A673 (cell line): Measurements from ENCODE around the gene MMP8. TPM values are rescaled to one million over a fixed set of nuclear protein-coding genes. Genes with fewer than 3 reads are reported as not detected.
A peak's percentile ranks its signal among the peaks of the same experiment; 100 is the strongest.

Source experiments
- BruUV-seq: library from RNA; stranded (reverse); fragments of 400-500 nt; replicated peaks from 2 replicates; lab custom pipeline; 2021; lab: Mats Ljungman, UMichigan
- CTCF ChIA-PET: fragments of 300-600 bp; sonication (Branson Sonifier 250); formaldehyde crosslinking; loops from one replicate; lab custom pipeline; 2022; ENCODE audit warnings: antibody characterized with exemption; lab: Charles Lee
- POLR2A ChIA-PET: fragments of 300-600 bp; sonication (Branson Sonifier 250); formaldehyde crosslinking; loops from one replicate; lab custom pipeline; 2022; ENCODE audit warnings: antibody characterized with exemption; ENCODE audit not compliant: low non-redundant PET; lab: Charles Lee
- DNase-seq: peaks from one replicate; pipeline ENCODE4 v3.0.0-alpha.2; 2015; ENCODE audit warnings: low spot score
- H3K27ac ChIP-seq: fragments of 200-600 bp; sonication (generic); 2 replicates; pipeline ENCODE4 v1.5.1; 2016; ENCODE audit warnings: mixed run types, low read depth, mild to moderate bottlenecking, mixed read lengths, antibody characterized with exemption, low read length; ENCODE audit not compliant: poor library complexity, severe bottlenecking
- H3K27me3 ChIP-seq: fragments of 200-600 bp; sonication (generic); replicated peaks from 2 replicates; pipeline ENCODE4 v1.6.1; 2017; ENCODE audit warnings: mixed run types, low read depth, mild to moderate bottlenecking, mixed read lengths, antibody characterized with exemption, low read length; ENCODE audit not compliant: insufficient read depth, poor library complexity
- H3K36me3 ChIP-seq: fragments of 200-600 bp; sonication (generic); 2 replicates; pipeline ENCODE4 v1.6.1; 2016; ENCODE audit warnings: mixed run types, mild to moderate bottlenecking, mixed read lengths, antibody characterized with exemption, low read length; ENCODE audit not compliant: insufficient read depth, poor library complexity, severe bottlenecking
- H3K4me1 ChIP-seq: fragments of 200-600 bp; sonication (generic); 2 replicates; pipeline ENCODE4 v1.6.1; 2017; ENCODE audit warnings: mixed run types, mild to moderate bottlenecking, mixed read lengths, antibody characterized with exemption, low read length; ENCODE audit not compliant: insufficient read depth, poor library complexity, severe bottlenecking
- H3K4me3 ChIP-seq: fragments of 200-600 bp; sonication (generic); 2 replicates; pipeline ENCODE4 v1.5.1; 2016; ENCODE audit warnings: low read depth, mixed run types, mild to moderate bottlenecking, mixed read lengths, low read length; ENCODE audit not compliant: poor library complexity, severe bottlenecking
- H3K9me3 ChIP-seq: fragments of 200-600 bp; sonication (generic); 2 replicates; pipeline ENCODE4 v1.6.1; 2016; ENCODE audit warnings: mixed run types, low read depth, mild to moderate bottlenecking, mixed read lengths, antibody characterized with exemption, low read length; ENCODE audit not compliant: poor library complexity, severe bottlenecking
- EZH2 ChIP-seq: fragments of 200-600 bp; sonication (generic); IDR thresholded peaks from 2 replicates; pipeline ENCODE4 v1.6.1; 2017; ENCODE audit warnings: borderline replicate concordance, low read depth, mild to moderate bottlenecking, mixed read lengths, antibody characterized with exemption, low read length; ENCODE audit not compliant: poor library complexity, severe bottlenecking
- intact Hi-C: fragments of 100-400 bp; cut with micrococcal nuclease; formaldehyde crosslinking; loops from one replicate; pipeline ENCODE4 v1.10.0; 2022; ENCODE audit not compliant: unreplicated experiment
- total RNA-seq: library from RNA; stranded (reverse); gene quantifications from 2 replicates; pipeline ENCODE4 v1.2.3, GENCODE V29; 2021
- TF ChIP-seq, protein P1 (sequence below): fragments of 300-800, 200-600 bp; sonication (generic); conservative IDR thresholded peaks from 2 replicates; pipeline ENCODE4 v1.5.1; 2017; ENCODE audit warnings: low read depth, mild to moderate bottlenecking, antibody characterized with exemption, low read length, moderate library complexity, mixed read lengths

MMP8 gene
- total RNA-seq, 1 experiment from 2014 or later, result 0.21 TPM

DNA sequence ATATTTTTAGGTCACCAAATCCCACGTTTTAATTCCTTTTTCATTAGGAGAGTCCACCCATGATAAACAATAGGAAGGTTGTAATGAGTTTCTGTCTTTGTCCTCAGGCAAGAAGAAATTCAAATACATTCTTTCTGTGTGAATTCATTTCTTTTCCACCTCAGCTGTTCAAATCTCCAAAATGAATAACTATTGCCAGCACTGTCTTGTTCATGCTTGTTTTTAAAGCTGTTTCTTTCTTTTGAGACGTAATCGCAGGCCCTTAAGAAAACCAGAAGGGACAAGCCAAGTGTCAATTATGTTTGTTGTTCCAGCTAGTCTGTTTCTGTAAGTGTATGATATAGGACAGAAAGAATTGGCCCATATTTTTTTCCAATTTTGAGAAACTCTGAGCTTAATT is 39.4 kb downstream of the MMP8 start:
- Histone ChIP-seq H3K4me3 (no peak overlapping the region), H3K27ac (no peak overlapping the region), H3K4me1 (no peaks in the 10 kb centered on the region), H3K27me3 (no peaks in the 10 kb centered on the region), H3K36me3 (no peaks in the 10 kb centered on the region), H3K9me3 (no peaks in the 10 kb centered on the region)
- no peak for DNase-seq
- intact Hi-C loops, result no loop called here
- ChIA-PET POLR2A (no interaction called here), CTCF (no interaction called here)
- TF ChIP-seq EZH2, result no peak
- TF ChIP-seq, protein P1, sequence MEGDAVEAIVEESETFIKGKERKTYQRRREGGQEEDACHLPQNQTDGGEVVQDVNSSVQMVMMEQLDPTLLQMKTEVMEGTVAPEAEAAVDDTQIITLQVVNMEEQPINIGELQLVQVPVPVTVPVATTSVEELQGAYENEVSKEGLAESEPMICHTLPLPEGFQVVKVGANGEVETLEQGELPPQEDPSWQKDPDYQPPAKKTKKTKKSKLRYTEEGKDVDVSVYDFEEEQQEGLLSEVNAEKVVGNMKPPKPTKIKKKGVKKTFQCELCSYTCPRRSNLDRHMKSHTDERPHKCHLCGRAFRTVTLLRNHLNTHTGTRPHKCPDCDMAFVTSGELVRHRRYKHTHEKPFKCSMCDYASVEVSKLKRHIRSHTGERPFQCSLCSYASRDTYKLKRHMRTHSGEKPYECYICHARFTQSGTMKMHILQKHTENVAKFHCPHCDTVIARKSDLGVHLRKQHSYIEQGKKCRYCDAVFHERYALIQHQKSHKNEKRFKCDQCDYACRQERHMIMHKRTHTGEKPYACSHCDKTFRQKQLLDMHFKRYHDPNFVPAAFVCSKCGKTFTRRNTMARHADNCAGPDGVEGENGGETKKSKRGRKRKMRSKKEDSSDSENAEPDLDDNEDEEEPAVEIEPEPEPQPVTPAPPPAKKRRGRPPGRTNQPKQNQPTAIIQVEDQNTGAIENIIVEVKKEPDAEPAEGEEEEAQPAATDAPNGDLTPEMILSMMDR, result no peak
- no TSS peak for BruUV-seq

DNA sequence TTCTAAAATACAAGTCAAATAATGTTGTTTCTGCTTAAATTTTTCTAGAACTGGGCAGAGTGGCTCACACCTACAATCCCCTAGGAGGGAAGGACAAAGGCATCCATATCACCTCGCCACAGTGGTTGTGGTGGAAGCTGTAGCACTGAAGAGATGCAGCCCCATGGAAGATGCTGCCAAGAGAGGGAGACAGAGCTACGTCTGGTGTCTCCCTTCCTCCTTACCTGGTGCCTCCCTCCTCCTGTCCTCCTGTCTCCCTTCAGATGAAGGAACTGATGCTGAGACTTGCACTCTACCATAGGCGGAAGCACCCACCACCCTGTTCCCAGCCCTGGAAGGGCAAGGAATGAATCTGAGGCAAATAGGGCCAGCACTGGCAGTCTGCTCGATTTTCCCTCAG is 41.5 kb downstream of the MMP8 start:
- H3K27ac ChIP-seq, result no peak overlapping the region
- CTCF ChIA-PET, result no interaction called here
- H3K4me3 ChIP-seq, result no peak overlapping the region
- TF ChIP-seq, protein P1, result peak; percentile 32
- no peak for TF ChIP-seq EZH2
- DNase-seq, result no peak
- BruUV-seq, result no TSS peak
- H3K36me3 ChIP-seq, result no peaks in the 10 kb centered on the region
- intact Hi-C loops, result no loop called here
- POLR2A ChIA-PET, result no interaction called here
- H3K9me3 ChIP-seq, result no peaks in the 10 kb centered on the region
- no peaks in the 10 kb centered on the region for H3K4me1 ChIP-seq
- H3K27me3 ChIP-seq, result no peaks in the 10 kb centered on the region

DNA sequence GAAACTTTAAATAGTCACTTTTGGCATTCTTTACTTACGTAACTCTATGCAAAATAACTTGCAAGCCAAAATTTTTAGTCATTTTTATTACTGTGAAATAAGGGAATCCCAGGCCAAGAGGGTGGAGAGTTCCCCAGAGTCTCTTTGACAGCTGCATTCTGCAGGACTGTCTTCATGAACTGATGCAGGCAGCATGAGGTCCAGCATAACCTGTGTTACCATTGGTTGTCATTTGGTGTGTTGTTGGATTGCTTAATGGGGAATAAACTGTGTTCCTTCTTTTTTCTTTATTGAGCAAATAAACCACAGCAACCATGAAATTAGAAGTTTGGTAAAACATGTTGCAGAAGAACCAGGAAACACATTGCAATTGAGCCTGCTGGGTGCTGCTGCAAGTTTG is 43.8 kb downstream of the MMP8 start:
- Histone ChIP-seq H3K9me3 (no peaks in the 10 kb centered on the region), H3K4me1 (no peaks in the 10 kb centered on the region), H3K27ac (no peak overlapping the region), H3K36me3 (no peaks in the 10 kb centered on the region), H3K4me3 (no peak overlapping the region), H3K27me3 (no peaks in the 10 kb centered on the region)
- POLR2A ChIA-PET, result no interaction called here
- CTCF ChIA-PET, result no interaction called here
- no peak for TF ChIP-seq EZH2
- TF ChIP-seq, protein P1, result no peak
- BruUV-seq, result no TSS peak
- no peak for DNase-seq
- intact Hi-C loops, result no loop called here
